ENCODE data around the gene DOCK4. TPM values are rescaled to one million over a fixed set of nuclear protein-coding genes. Genes with fewer than 3 reads are reported as not detected.

Gene DOCK4
- total and polyA plus RNA-seq, 2 of the 8 experiments (the other 6 are each of a cell fraction or from before 2014, with no cell fraction given): 5.1 to 23.6 TPM

- H2BK12ac ChIP-seq (ENCODE audit: low read depth, low read length): no peak overlapping the region
- POLR2A ChIA-PET (ENCODE audit: partially characterized antibody): no interaction called here
- H3K27me3 ChIP-seq (replicated peaks in 1 of 4; ENCODE audit: control insufficient read depth in 3 of 4, extremely low read depth in 1 of 4, insufficient read depth in 3 of 4, low read length in 3 of 4): no peaks in the 10 kb centered on the region
- no peak overlapping the region for H3K56ac ChIP-seq (replicated peaks; ENCODE audit: insufficient read length, low read depth, low read length)
- no peak overlapping the region for H3K23ac ChIP-seq (ENCODE audit: insufficient read length)
- H3K9me3 ChIP-seq (ENCODE audit: insufficient read depth in 2 of 2, low read depth in 1 of 2, low read length in 1 of 2): no peaks in the 10 kb centered on the region
- H3K14ac ChIP-seq (ENCODE audit: insufficient read length): no peak overlapping the region
- H3K4me1 ChIP-seq (replicated peaks in 1 of 4; ENCODE audit: control insufficient read depth in 3 of 4, insufficient read depth in 4 of 4, low read length in 3 of 4): peaks cover 0 to 3% (median under 1%) of the 10 kb centered on the region in 4 experiments; a peak in 1 of 7 replicates
- H4K20me1 ChIP-seq (replicated peaks in 1 of 2; ENCODE audit: control insufficient read depth in 1 of 2, insufficient read depth in 2 of 2, low read length in 2 of 2): peaks cover 3% of the 10 kb centered on the region in 2 experiments
- no peak overlapping the region for H2BK15ac ChIP-seq (ENCODE audit: low read length)
- H3K18ac ChIP-seq (ENCODE audit: extremely low read depth, low read length): no peak overlapping the region
- H2BK120ac ChIP-seq (replicated peaks; ENCODE audit: low read depth, low read length): no peak overlapping the region
- peaks cover 6% of the 10 kb centered on the region; the same call in 1 of the 2 replicates for H3K79me1 ChIP-seq (ENCODE audit: low read depth, low read length)
- H2AFZ ChIP-seq (ENCODE audit: low read length): no peak overlapping the region
- WGBS, 2 experiments (ENCODE audit: extremely low coverage in 1 of 2, insufficient coverage in 1 of 2, insufficient read length in 1 of 2, insufficient replicate concordance in 2 of 2, low coverage in 1 of 2, low lambda C conversion rate in 2 of 2, missing lambda C conversion rate in 1 of 2): 70% methylated on average over 4 of the region's 4 CpGs; no CpG with 5 or more reads in 1 of the 2 experiments
- no peak overlapping the region for H2BK5ac ChIP-seq (ENCODE audit: low read depth, low read length)
- FAIRE-seq (no peak), DNase-seq (ENCODE audit: low read depth in 1 of 2, low spot score in 2 of 2) (no peak)
- H3K4me2 ChIP-seq (ENCODE audit: insufficient read depth in 1 of 2, low read depth in 2 of 2, low read length in 2 of 2): no peak overlapping the region
- H3K9ac ChIP-seq (replicated peaks in 1 of 4; ENCODE audit: extremely low read depth in 1 of 4, low read depth in 3 of 4, low read length in 3 of 4): no peak overlapping the region
- H4K91ac ChIP-seq (replicated peaks; ENCODE audit: insufficient read length, low read length): no peak overlapping the region
- peaks cover 0 to 50% of the 10 kb centered on the region in 2 experiments; a peak in 2 of 4 replicates for H3K79me2 ChIP-seq (ENCODE audit: control insufficient read depth in 1 of 2, insufficient read depth in 2 of 2, low read length in 2 of 2)
- no peak overlapping the region for H3K27ac ChIP-seq (ENCODE audit: low read depth, low read length)
- H4K8ac ChIP-seq (ENCODE audit: extremely low read depth, insufficient read depth, low read length): no peak overlapping the region
- H4K5ac ChIP-seq (ENCODE audit: insufficient read length, low read depth, low read length): no peak overlapping the region
- H2BK20ac ChIP-seq (ENCODE audit: low read length): no peak overlapping the region
- H3K23me2 ChIP-seq (ENCODE audit: low read depth, low read length): no peaks in the 10 kb centered on the region
- CTCF ChIA-PET (ENCODE audit: partially characterized antibody): interaction anchor here (0.8 kb wide), 1 partner anchor 417 kb away, joined by 3 read pairs; no protein-coding TSS in a partner anchor
- H3K4ac ChIP-seq (replicated peaks; ENCODE audit: insufficient read length, low read depth, low read length): no peak overlapping the region
- H3K36me3 ChIP-seq (ENCODE audit: control insufficient read depth in 2 of 4, insufficient read depth in 4 of 4, low read length in 3 of 4): no peaks in the 10 kb centered on the region
- no peak overlapping the region for H3K4me3 ChIP-seq (ENCODE audit: extremely low read depth in 1 of 4, insufficient read depth in 2 of 4, low read depth in 3 of 4, low read length in 4 of 4)
- H2AK5ac ChIP-seq (ENCODE audit: low read depth, low read length): no peak overlapping the region
- TF ChIP-seq CHD2 (IDR thresholded peaks at IDR 0.05; ENCODE audit: low read length): no peak
- TF ChIP-seq SRF (IDR thresholded peaks at IDR 0.05; ENCODE audit: low read depth, low read length): no peak
- TF ChIP-seq TEAD4 (IDR thresholded peaks at IDR 0.05; ENCODE audit: low read depth, low read length): no peak
- TF ChIP-seq PHF8 (conservative IDR thresholded peaks at IDR 0.05; ENCODE audit: low read depth, low read length): no peak
- no peak for TF ChIP-seq CEBPB (IDR thresholded peaks at IDR 0.05; ENCODE audit: low read depth, low read length)
- TF ChIP-seq NANOG (IDR thresholded peaks at IDR 0.05; ENCODE audit: insufficient read depth, low read depth, low read length, poor library complexity, severe bottlenecking): no peak
- no peak for TF ChIP-seq KDM5A (IDR thresholded peaks at IDR 0.05; ENCODE audit: low read length)
These were observed 26.0 kb downstream of the DOCK4 start for GRCh38 chr7:112180223-112180622.

Data from H1 (cell line).